HPDE6-E6E7 (cell line): ENCODE results near the gene MFRP.

ENCODE experiments used
- DNase-seq: peaks from one replicate; pipeline ENCODE4 v3.0.0; 2011; ENCODE audit warnings: missing footprints; ENCODE audit errors: extremely low spot score

The MFRP gene

GRCh38 chr11:119318240-119319135 lies 28.0 kb downstream of the MFRP start:
- DNase-seq: peak; percentile 75

- DNase-seq: no peak
Observed at GRCh38 chr11:119317592-119318239, 28.8 kb downstream of the MFRP start.

GRCh38 chr11:119316729-119317591 lies 29.5 kb downstream of the MFRP start, which contains the start of gene MCAM:
Gene MCAM, minus strand, starts transcription at chr11:119317130. Its CDS starts 29 bp downstream, at chr11:119317101.
- DNase-seq: no peak

- DNase-seq: no peak
Observed at GRCh38 chr11:119316016-119316728, 30.3 kb downstream of the MFRP start.

GRCh38 chr11:119315131-119316015 lies 31.1 kb downstream of the MFRP start:
- DNase-seq: no peak

GRCh38 chr11:119314726-119315125 lies 31.8 kb downstream of the MFRP start:
- no peak for DNase-seq

GRCh38 chr11:119310682-119311052 lies 35.8 kb downstream of the MFRP start:
- DNase-seq: no peak

- no peak for DNase-seq
Observed at GRCh38 chr11:119309953-119310681, 36.4 kb downstream of the MFRP start.

GRCh38 chr11:119309411-119309810 lies 37.1 kb downstream of the MFRP start:
- DNase-seq: no peak

- no peak for DNase-seq
Observed at GRCh38 chr11:119307974-119308373, 38.5 kb downstream of the MFRP start.

- DNase-seq: no peak
Observed at GRCh38 chr11:119307219-119307618, 39.3 kb downstream of the MFRP start.

GRCh38 chr11:119306373-119306890 lies 40.1 kb downstream of the MFRP start:
- DNase-seq: no peak

GRCh38 chr11:119305556-119306372 lies 40.7 kb downstream of the MFRP start:
- DNase-seq: no peak

- DNase-seq: no peak
Observed at GRCh38 chr11:119303227-119303718, 43.2 kb downstream of the MFRP start.

GRCh38 chr11:119300198-119300964 lies 46.1 kb downstream of the MFRP start:
- DNase-seq: no peak

- no peak for DNase-seq
Observed at GRCh38 chr11:119299416-119299815, 47.1 kb downstream of the MFRP start.

- DNase-seq: no peak
Observed at GRCh38 chr11:119298726-119299125, 47.8 kb downstream of the MFRP start.

- no peak for DNase-seq
Observed at GRCh38 chr11:119297938-119298337, 48.6 kb downstream of the MFRP start.
